ENCODE measurements around the gene SLC16A6. TPM values are rescaled to one million over a fixed set of nuclear protein-coding genes. Genes with fewer than 3 reads are reported as not detected.
"Not testable (repeated sequence)": the region's sequence is repeated elsewhere in the genome, so short reads cannot be mapped to it uniquely, and the experiment has no call there.

SLC16A6 gene
- polyA plus RNA-seq, 4 donors = 0.57 to 1.1 (median 0.74) TPM

GRCh38 chr17:68228039-68228680 is 62.8 kb downstream of the SLC16A6 start:
- DNase-seq (ENCODE audit: low read depth in 4 of 4, low spot score in 3 of 4) = not testable (repeated sequence)

GRCh38 chr17:68225055-68225454 is 65.9 kb downstream of the SLC16A6 start:
- not testable (repeated sequence) for DNase-seq (ENCODE audit: low read depth in 4 of 4, low spot score in 3 of 4)

GRCh38 chr17:68222606-68223005 is 68.3 kb downstream of the SLC16A6 start:
- DNase-seq (ENCODE audit: low read depth in 4 of 4, low spot score in 3 of 4) = no peak

GRCh38 chr17:68221786-68222185 is 69.1 kb downstream of the SLC16A6 start:
- no peak for DNase-seq (ENCODE audit: low read depth in 4 of 4, low spot score in 3 of 4)

GRCh38 chr17:68220786-68221185 is 70.1 kb downstream of the SLC16A6 start:
- DNase-seq (ENCODE audit: low read depth in 4 of 4, low spot score in 3 of 4) = not testable (repeated sequence)

- DNase-seq (ENCODE audit: low read depth in 4 of 4, low spot score in 3 of 4) = not testable (repeated sequence)
These were observed 70.7 kb downstream of the SLC16A6 start for GRCh38 chr17:68220186-68220585.

GRCh38 chr17:68219429-68219828 is 71.5 kb downstream of the SLC16A6 start:
- not testable (repeated sequence) for DNase-seq (ENCODE audit: low read depth in 4 of 4, low spot score in 3 of 4)

Other genes starting within 250 kb of the SLC16A6 start
- 100 to 1,000 TPM in 1 of 4 donors, 10 to 100 TPM in 3; 79.4 to 102 (median 96.4) TPM for gene AMZ2, start 43.1 kb downstream of the SLC16A6 start, polyA plus RNA-seq (ENCODE audit: insufficient read length in 4 of 4)
- 1 to 10 TPM; 3.6 to 6.7 (median 5.1) TPM for gene ARSG, start 368 bp upstream of the SLC16A6 start, polyA plus RNA-seq (ENCODE audit: insufficient read length in 4 of 4)
- gene WIPI1, start 166.4 kb upstream of the SLC16A6 start, polyA plus RNA-seq (ENCODE audit: insufficient read length in 4 of 4) = 10 to 100 TPM; 21.1 to 26.4 (median 23.1) TPM
- gene PRKAR1A, start 221.3 kb upstream of the SLC16A6 start, polyA plus RNA-seq (ENCODE audit: insufficient read length in 4 of 4) = 100 to 1,000 TPM; 340 to 425 (median 401) TPM